Omental fat pad (tissue), 4 donors: ENCODE measurements around the gene AGTPBP1. TPM values are rescaled to one million over a fixed set of nuclear protein-coding genes. Genes with fewer than 3 reads are reported as not detected.

Experiments
- ATAC-seq: fragments of 150-250 bp; one replicate; pipeline ENCODE4 v1.9.1; 2016; ENCODE audit warnings: mild to moderate bottlenecking, moderate library complexity; ENCODE audit not compliant: low FRiP score
- DNase-seq: peaks from one replicate; pipeline ENCODE4 v3.0.0-alpha.2; 2019; ENCODE audit warnings: low spot score
- CTCF ChIP-seq, 3 donors: fragments of 450-650 bp; IDR thresholded peaks; one replicate each; pipeline ENCODE4 v1.5.1; 2016 to 2017; ENCODE audit warnings: antibody characterized with exemption in 3 of 3, mild to moderate bottlenecking in 3 of 3, moderate library complexity in 2 of 3
- total RNA-seq, 4 donors: library from RNA; depleted of rRNA; stranded (reverse); fragments of >200 nt; gene quantifications; one replicate each; pipeline ENCODE4 v1.1.0, GENCODE V29; 2016

AGTPBP1 gene
- total RNA-seq, 4 donors from 2014 or later = 20.3 to 29.8 (median 22.3) TPM

DNA sequence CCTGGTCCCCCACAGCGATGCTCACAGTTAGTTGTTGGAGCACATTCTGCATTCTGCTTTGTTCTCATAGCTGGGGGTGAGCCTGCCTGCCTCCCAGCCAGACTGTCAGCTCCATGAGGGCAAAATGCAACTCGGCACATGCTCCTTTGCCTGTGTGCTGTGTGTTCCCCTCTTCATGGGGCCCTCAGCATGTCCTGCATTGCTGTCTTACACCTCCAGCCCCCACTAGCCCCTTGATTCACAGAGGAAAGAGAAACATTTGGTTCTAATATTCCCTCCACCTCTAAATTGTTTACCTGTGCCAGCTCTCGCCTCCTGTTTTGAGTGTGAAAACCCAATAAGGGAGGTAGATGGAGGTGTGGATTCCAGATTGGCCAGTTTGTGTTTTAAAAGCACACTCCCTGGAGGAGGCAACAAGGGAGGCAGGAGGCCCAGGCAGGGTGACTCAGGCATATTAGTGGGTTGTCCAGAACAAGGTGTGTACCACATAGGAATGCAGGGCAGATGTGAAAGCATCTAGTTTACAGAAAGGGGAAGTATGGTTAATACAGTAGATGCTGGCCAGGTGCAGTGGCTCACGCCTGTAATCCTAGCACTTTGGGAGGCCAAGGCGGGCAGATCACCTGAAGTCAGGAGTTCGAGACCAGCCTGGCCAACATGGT, 224.6 kb downstream of the AGTPBP1 start:
- DNase-seq (no peak), ATAC-seq (no peak)
- no peak for TF ChIP-seq CTCF (IDR thresholded peaks at IDR 0.05)

DNA sequence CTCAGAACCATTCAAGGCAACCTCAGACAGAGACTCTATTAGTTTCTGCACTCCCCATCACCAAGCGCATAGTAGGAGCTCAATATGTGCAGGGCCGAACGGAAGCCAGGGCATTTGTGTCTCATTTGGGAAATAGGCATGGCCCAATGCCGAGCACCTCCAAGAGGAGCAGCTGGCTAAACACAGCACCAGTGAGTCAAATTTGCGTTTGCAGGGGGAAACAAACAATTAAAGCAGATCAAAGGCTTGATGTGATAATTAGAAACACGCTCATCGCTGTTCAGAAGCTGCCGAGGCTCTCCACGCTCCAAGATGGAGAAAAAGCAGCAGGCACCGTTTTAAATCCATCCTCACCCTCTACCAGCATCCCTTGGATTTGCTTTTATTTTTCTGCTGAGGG, 225.3 kb downstream of the AGTPBP1 start:
- no peak for TF ChIP-seq CTCF (IDR thresholded peaks at IDR 0.05)
- DNase-seq (no peak), ATAC-seq (no peak)

- ATAC-seq (no peak), DNase-seq (no peak)
- TF ChIP-seq CTCF (IDR thresholded peaks at IDR 0.05) = no peak
Measured at GRCh38 chr9:85515021-85515420, 226.7 kb downstream of the AGTPBP1 start.

DNA sequence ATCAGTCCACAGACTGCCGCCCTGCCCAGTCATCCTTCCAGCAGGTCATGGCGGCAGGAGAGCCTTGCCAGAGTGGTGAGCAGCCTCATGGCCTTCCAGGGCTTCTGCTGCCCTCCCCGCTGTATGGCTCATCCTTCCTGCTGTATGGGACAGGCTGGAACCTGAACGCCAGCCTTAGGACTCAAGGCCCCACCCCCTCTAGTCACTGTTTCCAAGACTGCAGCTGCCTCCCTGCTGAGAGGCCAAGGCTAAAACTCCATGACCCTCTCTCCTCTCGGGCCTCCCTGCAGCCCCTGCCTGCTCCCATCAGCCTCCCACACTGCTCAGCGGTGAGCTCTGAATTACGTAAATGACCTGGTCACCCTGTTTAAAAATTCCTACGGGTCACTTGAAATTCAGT, 227.5 kb downstream of the AGTPBP1 start:
- no peak for ATAC-seq
- no peak for TF ChIP-seq CTCF (IDR thresholded peaks at IDR 0.05)
- no peak for DNase-seq

- no peak for ATAC-seq
- TF ChIP-seq CTCF (IDR thresholded peaks at IDR 0.05) = no peak
- DNase-seq = no peak
Measured at GRCh38 chr9:85511746-85512145, 230.0 kb downstream of the AGTPBP1 start.

DNA sequence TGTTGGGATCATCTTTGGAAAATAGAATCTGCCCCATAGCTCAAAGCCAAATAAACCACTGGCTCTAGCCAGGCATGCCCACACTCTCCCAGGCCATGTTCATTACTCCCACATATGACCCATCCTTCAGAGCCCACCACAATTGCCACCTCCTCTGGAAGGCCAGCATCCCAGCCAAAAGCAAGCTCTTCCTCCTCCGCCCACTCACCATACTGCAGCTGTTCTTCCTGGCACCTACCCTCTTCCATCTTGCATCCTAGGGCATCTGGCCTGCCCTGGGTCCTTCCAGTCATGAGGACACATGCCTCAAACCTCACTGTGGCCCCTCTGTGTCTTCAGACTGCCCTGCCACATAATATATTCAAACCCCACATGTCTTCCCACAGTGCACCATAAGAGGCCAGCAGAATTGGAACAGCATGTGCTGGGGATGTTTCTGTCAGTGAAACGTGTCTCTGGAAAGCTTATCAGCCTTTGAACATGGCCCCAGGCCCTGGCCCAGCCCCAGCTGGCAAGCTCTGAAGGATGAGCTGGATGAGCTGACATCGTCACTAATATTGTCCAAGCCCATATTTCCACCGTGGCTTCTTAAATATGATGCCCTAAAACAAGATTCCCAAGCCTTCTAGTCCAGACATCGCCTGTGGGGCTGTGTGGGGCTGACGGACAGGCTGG, 230.8 kb downstream of the AGTPBP1 start:
- ATAC-seq = no peak
- TF ChIP-seq CTCF (IDR thresholded peaks at IDR 0.05) = no peak
- no peak for DNase-seq

DNA sequence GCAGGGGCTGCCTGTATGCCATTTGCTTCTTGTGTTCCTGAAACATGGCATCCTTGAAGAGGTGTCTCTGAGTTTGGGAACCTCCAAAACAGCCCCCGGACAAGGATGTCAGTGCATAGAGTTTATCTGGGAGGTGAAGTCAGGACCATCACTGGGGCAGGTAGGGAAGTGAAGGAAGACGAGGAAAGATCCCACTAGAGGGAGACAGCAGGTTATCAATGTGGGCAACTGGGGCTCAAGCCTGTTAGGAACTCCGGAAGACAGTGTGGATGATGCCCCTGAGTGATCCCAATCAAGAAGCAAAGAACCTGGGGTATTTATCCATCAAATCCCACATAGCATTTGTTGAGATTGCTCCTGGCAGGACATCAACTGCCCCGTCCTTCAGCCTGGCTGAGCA, 233.1 kb downstream of the AGTPBP1 start:
- TF ChIP-seq CTCF (IDR thresholded peaks at IDR 0.05) = no peak
- DNase-seq = no peak
- no peak for ATAC-seq
